HEK293 (cell line): Measurements from ENCODE around the gene NOX4.

ENCODE experiments used
- WT1 ChIP-seq: fragments of 450-650 bp; formaldehyde crosslinking; IDR thresholded peaks from 2 replicates; pipeline ENCODE4 v1.5.1; 2016; ENCODE audit warnings: missing biosample characterization, missing genetic modification characterization
- ZFP41 ChIP-seq: fragments of 450-650 bp; formaldehyde crosslinking; IDR thresholded peaks from 2 replicates; pipeline ENCODE4 v1.5.1; 2016; ENCODE audit warnings: missing biosample characterization, missing genetic modification characterization, borderline replicate concordance
- ZNF155 ChIP-seq: fragments of 450-650 bp; formaldehyde crosslinking; IDR thresholded peaks from 2 replicates; pipeline ENCODE4 v1.5.1; 2016; ENCODE audit warnings: missing biosample characterization, missing genetic modification characterization
- ZNF280D ChIP-seq: fragments of 450-650 bp; formaldehyde crosslinking; IDR thresholded peaks from 2 replicates; pipeline ENCODE4 v1.5.1; 2016; ENCODE audit warnings: missing biosample characterization, missing genetic modification characterization
- TF ChIP-seq, protein P1 (sequence below): fragments of 450-650 bp; formaldehyde crosslinking; IDR thresholded peaks from 2 replicates; pipeline ENCODE4 v1.5.1; 2017; ENCODE audit warnings: missing biosample characterization, missing genetic modification characterization
- TF ChIP-seq, protein P2 (sequence below): fragments of 450-650 bp; formaldehyde crosslinking; IDR thresholded peaks from 2 replicates; pipeline ENCODE4 v1.5.1; 2016; ENCODE audit warnings: missing biosample characterization, missing genetic modification characterization

- TF ChIP-seq ZFP41 (tag by site-specific recombination), result no peak
- TF ChIP-seq ZNF155 (tag by site-specific recombination), result no peak
- TF ChIP-seq WT1 (tag by site-specific recombination), result no peak
- TF ChIP-seq ZNF280D (tag by site-specific recombination), result no peak
- TF ChIP-seq, protein P1, sequence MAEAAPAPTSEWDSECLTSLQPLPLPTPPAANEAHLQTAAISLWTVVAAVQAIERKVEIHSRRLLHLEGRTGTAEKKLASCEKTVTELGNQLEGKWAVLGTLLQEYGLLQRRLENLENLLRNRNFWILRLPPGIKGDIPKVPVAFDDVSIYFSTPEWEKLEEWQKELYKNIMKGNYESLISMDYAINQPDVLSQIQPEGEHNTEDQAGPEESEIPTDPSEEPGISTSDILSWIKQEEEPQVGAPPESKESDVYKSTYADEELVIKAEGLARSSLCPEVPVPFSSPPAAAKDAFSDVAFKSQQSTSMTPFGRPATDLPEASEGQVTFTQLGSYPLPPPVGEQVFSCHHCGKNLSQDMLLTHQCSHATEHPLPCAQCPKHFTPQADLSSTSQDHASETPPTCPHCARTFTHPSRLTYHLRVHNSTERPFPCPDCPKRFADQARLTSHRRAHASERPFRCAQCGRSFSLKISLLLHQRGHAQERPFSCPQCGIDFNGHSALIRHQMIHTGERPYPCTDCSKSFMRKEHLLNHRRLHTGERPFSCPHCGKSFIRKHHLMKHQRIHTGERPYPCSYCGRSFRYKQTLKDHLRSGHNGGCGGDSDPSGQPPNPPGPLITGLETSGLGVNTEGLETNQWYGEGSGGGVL (tag by site-specific recombination), result no peak
- TF ChIP-seq, protein P2, sequence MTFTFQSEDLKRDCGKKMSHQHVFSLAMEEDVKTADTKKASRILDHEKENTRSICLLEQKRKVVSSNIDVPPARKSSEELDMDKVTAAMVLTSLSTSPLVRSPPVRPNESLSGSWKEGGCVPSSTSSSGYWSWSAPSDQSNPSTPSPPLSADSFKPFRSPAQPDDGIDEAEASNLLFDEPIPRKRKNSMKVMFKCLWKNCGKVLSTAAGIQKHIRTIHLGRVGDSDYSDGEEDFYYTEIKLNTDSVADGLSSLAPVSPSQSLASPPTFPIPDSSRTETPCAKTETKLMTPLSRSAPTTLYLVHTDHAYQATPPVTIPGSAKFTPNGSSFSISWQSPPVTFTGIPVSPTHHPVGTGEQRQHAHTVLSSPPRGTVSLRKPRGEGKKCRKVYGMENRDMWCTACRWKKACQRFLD (tag by site-specific recombination), result no peak
Measured at GRCh38 chr11:89521294-89521693, 30.1 kb upstream of the NOX4 start.
